AG08395 (cell line): ENCODE data around the gene YEATS4.

ENCODE experiments used
- DNase-seq: peaks from one replicate; pipeline ENCODE4 v3.0.0; 2012; ENCODE audit warnings: mixed read lengths, low spot score

Gene YEATS4

DNA sequence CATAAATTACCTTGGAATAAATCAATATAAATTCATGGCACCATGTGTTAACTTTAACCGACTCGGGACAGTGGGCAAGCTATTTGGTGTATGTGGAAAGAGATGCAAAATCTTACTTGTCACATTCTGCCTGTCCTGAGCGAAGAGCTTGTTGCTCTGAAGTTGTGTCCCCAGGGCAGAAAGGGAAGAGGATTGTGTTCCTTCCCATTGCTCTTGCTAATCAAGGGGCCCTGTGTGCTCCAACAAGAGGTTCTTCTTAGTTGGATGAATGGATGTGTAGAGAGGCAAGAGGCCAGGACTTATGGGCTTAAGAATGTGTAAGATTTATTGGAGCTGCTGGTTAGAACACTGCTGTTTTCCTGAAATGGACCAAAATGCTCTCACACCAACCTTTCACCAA lies 74.1 kb downstream of the YEATS4 start:
- no peak for DNase-seq

GRCh38 chr12:69435644-69436043 lies 76.1 kb downstream of the YEATS4 start:
- DNase-seq: no peak

DNA sequence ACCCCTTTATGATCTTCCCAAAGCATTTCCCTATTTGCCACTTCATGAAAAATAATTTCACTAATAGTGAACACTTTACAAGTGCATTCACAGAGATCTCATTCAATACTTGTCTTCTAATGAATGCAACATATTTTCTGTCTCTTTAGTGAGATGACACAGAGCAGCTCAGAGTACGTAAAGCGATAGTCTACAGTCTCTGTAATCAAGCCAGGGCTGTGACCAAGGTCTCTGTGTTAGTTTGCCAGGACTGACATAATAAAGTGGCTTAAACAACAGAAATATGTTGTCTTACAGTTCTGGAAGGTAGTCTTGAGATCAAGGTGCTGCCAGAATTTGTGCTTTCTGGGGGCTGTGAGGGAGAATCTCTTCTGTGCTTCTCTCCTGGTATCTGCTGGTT lies 77.5 kb downstream of the YEATS4 start:
- DNase-seq: no peak

- DNase-seq: no peak
These were observed 79.0 kb downstream of the YEATS4 start for GRCh38 chr12:69438539-69438938.

GRCh38 chr12:69440016-69440415 lies 80.5 kb downstream of the YEATS4 start:
- no peak for DNase-seq
